Gastrocnemius medialis (tissue), 4 donors: ENCODE results near the gene HERC2.
"Not testable (repeated sequence)": the region's sequence is repeated elsewhere in the genome, so short reads cannot be mapped to it uniquely, and the experiment has no call there.

Source experiments
- CTCF ChIP-seq, 5 experiments: fragments of 450-650 bp in 3 of 5; fragments of 200-600 bp in 2 of 5; sonication (generic) in 2 of 5; IDR thresholded peaks in 4 of 5; conservative IDR thresholded peaks in 1 of 5; 1 replicate in 4 of 5; 2 replicates in 1 of 5; pipeline ENCODE4 v1.5.1; 2016 to 2019; ENCODE audit warnings: antibody characterized with exemption in 5 of 5, mild to moderate bottlenecking in 3 of 5, moderate library complexity in 3 of 5
- POLR2A ChIP-seq, 2 donors: fragments of 450-650 bp; IDR thresholded peaks; one replicate each; pipeline ENCODE4 v1.6.1; 2017; ENCODE audit warnings: antibody characterized with exemption in 2 of 2, mild to moderate bottlenecking in 2 of 2, moderate library complexity in 2 of 2

DNA sequence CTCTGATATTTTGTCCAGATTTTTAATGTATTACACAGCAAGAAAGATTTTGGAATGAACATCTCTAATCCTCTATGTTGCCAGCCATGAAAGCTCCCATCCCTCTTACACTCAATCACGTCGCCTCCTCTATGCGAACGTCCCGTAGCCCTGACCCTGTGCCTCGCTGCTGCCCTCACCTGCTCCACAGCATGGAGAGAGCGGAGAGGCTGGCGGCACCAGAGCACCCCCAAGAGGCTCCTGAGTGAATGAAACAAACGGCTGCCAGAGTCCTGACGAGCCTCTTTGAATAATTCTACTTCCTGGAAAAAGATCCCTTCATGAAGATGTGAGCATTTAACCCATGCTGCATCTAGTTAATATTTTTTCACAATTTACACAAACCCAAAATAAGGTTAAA lies 116.3 kb downstream of the HERC2 start:
- TF ChIP-seq CTCF (IDR thresholded peaks at IDR 0.05 in 4 of 5, conservative IDR thresholded peaks at IDR 0.05 in 1 of 5); POLR2A (IDR thresholded peaks at IDR 0.05): not testable (repeated sequence)
